Urothelium cell line (cell line): ENCODE measurements around the gene BDKRB1.

Source experiments
- DNase-seq: peaks from one replicate; pipeline ENCODE4 v3.0.0; 2011; ENCODE audit warnings: low spot score, mixed read lengths
- FAIRE-seq: peaks from 2 replicates; lab custom pipeline; 2011; peaks lifted over from hg19 to GRCh38; lab: Jason Lieb, UNC

The BDKRB1 gene

DNA sequence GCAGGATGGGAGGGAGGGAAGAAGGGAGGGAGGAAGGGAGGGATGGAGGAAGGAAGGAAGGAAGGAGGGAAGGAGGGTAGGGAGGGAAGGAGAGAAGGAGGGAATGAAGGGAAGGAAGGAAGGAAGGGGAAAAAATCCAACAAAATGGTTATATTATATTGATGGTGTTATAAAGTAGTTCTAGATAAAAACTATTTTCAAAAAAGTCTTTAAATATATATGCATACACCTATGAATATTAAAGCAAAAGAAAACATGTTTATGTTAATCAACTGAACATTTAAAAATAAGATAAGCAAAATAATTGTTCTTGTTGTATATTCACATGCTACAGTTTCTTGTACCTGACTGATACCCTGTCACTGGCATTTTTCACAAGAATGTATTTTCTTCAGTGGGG is 1.9 kb downstream of the BDKRB1 start:
- DNase-seq (no peak), FAIRE-seq (no peak)

- DNase-seq (no peak), FAIRE-seq (no peak)
These were observed 4.4 kb downstream of the BDKRB1 start for GRCh38 chr14:96260341-96260821.

DNA sequence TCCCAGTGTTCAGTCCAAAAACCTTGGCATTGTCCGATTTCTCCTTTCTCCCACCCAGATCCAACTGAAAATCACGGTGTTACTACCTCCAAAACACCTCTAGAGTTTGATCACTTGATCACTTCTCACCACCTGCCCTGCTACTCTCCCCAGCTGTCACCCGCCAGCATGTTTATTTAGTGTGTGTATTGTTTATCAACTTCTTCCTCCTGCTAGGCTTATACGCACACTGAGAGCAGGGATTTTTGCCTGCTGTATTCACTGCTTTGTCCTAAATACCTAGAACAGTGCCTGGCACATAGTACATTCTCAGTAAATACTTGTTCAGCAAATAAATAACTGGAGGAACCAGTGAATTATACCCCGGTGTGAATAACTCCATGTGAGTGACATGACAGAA is 5.0 kb downstream of the BDKRB1 start:
- DNase-seq (no peak), FAIRE-seq (no peak)

DNA sequence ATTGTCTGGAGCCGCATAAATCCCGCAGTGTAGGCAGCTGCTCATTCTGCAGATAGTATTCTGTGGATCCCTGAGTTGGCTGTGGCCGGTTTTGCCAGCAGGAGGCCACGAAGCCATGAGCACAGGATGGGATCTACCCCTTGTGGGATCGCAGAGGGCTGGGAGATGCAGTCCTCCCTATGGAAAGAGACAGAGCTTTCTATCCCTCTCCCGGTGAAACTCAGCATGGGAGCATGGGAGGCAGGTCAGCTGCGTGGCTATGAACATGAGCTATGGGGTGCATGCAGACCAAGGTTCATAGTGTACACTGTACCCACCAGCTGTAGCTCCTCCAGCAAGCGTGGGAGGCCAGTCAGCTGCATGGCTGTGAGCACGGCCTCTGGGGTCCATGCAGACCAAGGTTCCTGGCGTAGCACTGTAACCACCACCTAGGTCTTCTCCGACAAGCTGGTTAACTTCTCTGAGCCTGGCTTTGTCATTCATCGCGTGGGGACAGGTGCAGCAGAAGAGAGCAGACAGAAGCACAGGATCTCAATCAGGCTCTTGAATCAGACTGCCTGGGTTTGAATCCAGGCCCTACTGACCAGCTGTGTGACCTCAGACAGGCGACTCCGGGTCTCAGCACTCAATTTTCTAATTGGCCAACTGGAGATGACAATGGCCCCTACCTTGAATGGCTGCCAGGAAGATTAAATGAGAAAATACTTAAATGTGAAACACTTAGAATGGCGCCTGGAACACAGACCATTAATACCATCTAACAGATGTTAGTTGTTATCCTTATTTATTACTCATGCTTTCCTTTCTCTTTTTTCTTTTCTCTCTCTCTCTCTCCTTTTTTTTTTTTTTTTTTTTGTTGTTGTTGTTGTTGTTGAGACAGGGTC is 6.0 kb downstream of the BDKRB1 start:
- no peak for DNase-seq

GRCh38 chr14:96263347-96264199 is 7.6 kb downstream of the BDKRB1 start:
- no peak for FAIRE-seq
- no peak for DNase-seq

More for the DNA sequence above, 6.0 kb downstream of the BDKRB1 start:
- no peak for FAIRE-seq

GRCh38 chr14:96264200-96264553 is 8.2 kb downstream of the BDKRB1 start:
- DNase-seq (no peak), FAIRE-seq (no peak)

DNA sequence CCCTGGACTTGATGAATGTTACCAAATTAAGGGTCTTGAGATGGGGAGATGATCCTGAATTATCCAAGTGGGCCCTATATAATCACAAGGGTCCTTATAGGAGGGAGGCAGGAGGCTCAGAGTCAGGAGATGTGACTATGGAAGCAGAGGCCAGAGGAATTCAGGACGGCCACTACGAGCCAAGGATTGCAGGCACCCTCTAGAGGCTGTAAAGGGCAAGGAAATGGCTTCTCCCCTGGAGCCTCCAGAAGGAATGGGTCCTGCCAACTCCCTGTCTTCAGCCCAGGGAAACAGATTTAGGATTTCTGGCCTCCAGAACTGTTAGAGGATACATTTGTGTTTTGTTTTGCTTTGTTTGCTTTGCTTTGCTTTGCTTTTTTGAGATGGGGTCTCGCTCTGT is 8.8 kb downstream of the BDKRB1 start:
- DNase-seq = no peak
- FAIRE-seq = no peak

- FAIRE-seq (no peak), DNase-seq (no peak)
These were observed 9.5 kb downstream of the BDKRB1 start for GRCh38 chr14:96265383-96266095.

DNA sequence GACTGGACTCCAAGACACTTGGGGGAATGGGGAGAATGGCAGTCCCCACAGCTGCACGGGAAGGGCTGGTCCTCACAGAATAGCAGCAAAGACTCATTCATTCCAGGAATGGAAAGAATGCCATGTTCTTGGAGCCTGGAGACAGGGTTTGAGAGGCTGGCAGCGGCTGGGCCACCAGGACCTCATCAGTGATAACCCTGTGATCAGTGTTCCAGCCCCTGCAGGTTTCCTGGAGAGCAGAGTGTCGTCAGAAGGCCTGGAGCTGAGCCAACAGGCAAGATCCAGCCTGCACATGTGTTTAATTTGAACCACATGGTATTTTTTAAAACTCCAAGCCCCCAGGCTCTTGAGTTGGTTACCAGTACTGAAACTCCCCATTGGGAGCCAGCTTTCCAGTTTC is 11.3 kb downstream of the BDKRB1 start:
- FAIRE-seq (no peak), DNase-seq (no peak)

DNA sequence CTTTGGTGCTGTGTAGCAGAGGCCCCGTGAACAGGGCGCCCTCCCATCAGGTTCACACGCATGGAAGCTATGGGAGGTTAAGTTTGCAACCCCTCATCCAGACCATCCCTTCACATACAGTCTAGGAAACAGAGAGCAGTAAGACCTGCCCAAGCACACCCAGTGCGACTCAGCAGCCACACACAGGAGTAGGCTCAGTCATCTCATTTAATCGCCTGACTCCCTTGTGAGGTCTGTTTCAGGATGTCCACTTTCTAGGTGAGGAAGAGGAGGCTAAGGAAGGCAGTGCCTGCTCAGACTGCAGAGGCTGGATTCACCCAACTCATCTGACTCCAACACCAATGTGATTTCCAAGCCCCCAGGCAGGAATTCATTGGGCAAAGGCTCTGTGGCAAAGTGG is 11.9 kb downstream of the BDKRB1 start:
- DNase-seq (no peak), FAIRE-seq (no peak)

DNA sequence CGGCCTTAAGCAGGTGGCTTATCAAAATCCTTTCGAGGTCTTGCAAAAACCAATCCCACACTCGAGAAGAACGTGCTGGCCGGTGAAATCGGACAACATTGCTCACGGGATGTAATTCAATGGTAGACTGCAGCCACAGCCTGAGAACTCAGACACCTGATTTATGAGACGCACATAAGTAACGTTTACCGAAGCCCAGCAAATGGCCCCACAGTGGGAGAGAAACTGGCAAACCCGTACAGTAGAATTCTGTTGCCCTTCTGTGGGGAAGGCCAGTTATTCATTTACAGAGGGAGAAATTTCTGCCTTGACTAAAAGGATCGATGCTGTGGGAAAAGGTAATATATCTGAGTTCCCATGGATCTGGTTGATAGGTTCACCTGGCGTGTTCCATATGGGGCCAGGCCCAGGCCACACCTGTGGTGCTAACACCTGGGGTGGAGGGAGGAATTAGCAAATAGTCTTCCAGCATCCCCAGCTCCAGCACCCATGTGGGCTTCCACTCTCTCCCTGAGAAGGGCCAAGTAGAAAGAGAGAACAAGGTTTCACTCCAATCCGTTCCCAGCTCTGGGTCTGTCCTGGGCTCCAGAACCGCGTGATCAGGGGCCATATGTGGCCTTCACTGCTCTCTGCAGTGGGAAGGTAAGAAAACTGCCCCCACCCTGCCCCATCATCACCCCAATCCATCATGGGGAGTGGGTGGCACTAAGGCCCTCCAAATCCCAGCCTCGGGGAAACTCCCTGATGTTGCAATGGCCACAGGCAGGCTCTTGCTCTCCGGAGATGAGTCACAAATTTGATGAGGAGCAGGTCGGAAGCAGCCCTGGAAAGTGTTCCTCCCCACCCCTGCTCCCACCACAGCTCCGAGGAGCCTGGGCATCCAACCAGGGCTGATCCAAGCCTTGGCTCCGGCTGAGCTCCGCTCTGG is 12.7 kb downstream of the BDKRB1 start:
- peak; percentile 73 for DNase-seq
- no peak for FAIRE-seq

- DNase-seq = no peak
- FAIRE-seq = no peak
These were observed 13.3 kb downstream of the BDKRB1 start for GRCh38 chr14:96269359-96269710.

- DNase-seq (no peak), FAIRE-seq (no peak)
These were observed 14.8 kb downstream of the BDKRB1 start for GRCh38 chr14:96270565-96271420.

DNA sequence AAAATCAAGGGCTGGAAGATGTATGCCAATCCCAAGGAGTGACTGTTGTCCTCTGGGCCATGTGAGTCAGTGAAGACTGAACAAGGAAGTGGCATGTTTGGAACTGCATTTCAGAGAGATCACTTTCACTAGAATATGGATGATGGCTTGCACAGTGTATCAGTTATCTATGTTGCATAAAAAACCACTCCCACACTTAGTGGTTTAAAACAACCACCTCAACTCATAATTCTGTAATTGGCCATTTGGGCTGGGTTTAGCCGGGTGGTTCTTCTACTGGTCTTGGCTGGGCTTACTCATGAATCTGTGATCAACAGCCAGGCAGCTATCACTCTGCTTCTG is 15.4 kb downstream of the BDKRB1 start:
- FAIRE-seq (no peak), DNase-seq (no peak)

DNA sequence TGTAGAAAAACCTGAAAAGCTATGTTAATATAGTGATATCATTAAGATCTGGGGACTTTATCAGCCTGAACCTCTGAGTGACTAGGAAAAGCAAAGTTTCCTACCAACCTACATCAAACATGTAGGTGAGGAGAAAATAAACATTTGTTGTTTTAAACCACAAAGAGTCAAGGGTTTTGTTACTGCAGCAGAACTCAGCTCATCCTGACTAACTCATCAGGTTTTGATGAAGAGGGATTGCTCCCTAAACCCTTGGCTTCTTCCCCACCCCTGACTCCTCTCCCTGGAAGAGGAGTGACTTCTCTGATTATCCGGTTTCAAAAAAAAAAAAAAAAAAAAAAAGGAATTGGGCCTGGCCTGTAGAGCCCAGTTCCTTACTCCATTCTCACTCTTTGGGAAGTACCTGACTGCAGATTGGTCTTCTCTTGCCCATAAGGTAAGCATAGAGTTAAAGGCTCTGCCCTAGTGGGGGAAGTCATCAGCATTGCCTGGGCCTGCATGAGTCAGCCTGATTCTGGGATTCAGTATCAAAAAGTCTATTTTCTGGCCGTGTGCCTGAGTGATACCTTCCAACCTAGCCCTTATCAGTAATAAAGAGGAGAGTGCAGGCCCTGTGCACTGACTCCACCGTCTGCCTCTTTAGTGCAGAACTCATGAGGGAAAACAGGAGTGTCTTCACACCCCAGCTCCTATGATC is 16.9 kb downstream of the BDKRB1 start:
- FAIRE-seq = no peak
- DNase-seq = no peak

DNA sequence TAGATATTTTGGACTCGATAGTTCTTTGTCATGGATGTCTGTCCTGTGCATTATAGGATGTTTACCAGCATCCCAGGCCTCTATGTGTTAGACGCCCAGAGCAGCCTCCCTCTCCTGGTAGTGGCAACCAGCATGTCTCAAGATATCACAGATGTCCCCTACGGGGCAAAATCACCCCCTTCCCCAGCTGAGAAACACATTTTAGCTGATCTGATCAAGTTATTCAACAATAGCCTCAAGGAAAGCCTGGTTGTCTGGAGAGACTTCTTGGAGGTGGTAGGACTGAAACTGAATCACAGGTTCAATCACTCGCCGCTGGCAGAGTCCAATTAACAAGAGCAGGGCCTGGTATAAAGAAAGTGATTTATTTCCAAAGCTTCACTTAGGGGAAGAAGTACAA is 17.6 kb downstream of the BDKRB1 start:
- DNase-seq = no peak
- FAIRE-seq = no peak

GRCh38 chr14:96274122-96274521 is 18.1 kb downstream of the BDKRB1 start:
- no peak for FAIRE-seq
- DNase-seq = no peak

DNA sequence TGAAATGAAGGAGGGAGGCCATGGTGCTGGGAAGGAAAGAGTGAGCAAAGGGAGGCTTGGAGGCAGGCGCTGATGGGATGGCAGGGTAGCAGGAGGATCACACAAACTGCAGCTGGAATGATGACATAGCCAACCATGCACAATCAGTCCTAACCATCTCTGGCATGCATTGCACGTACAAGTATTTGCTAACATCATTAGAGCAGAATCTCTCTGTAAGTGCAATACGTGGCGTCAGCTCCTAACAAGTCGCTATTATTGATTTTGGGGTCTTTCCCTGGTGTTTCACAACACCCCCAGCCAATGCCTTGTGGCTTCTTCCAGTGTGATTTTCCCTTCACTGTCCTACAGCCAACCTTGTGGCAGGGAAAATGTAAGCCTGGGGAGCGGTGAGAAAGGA is 18.5 kb downstream of the BDKRB1 start:
- FAIRE-seq = no peak

More for the DNA sequence above, 18.5 kb downstream of the BDKRB1 start:
- DNase-seq = no peak
